Measurements from ENCODE around the gene OR9A2. TPM values are rescaled to one million over a fixed set of nuclear protein-coding genes. Genes with fewer than 3 reads are reported as not detected.
"Not testable (repeated sequence)": the region's sequence is repeated elsewhere in the genome, so short reads cannot be mapped to it uniquely, and the experiment has no call there.

OR9A2 gene
- total RNA-seq, 1 donor from 2014 or later: not detected

DNA sequence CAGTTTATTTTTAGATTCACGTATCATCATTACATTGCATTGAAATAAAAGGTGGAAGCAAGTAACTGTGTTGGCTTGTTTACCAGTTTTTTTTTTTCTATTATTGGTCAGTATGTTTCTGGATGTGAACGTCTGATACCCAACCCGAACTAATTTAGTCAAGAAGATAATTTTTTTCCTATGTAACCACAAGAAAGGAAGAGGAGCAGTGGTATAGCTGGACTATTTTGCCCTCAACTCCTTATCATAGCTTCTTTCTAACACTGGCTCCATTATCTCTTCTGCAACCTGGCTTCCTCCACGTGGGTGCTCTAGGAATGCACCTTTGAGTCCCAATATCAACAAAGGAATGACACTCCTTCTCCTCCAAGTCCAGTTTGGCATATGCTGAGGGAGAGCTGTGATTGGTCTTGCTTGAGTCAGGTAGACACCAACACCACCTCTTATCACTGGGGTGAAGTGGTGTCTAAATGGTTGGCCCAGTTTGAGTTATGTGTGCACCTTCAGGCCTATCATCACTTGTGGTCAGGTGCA is 29.4 kb downstream of the OR9A2 start:
- Histone ChIP-seq H3K9me3 (no peaks in the 10 kb centered on the region), H3K36me3 (no peaks in the 10 kb centered on the region), H3K4me3 (no peak overlapping the region), H3K4me1 (no peaks in the 10 kb centered on the region), H3K27ac (no peak overlapping the region), H3K27me3 (no peaks in the 10 kb centered on the region)
- intact Hi-C loops (cut with DNase I): no loop called here
- no peak for DNase-seq (ENCODE audit: extremely low spot score in 2 of 2)
- TF ChIP-seq POLR2AphosphoS5 (IDR thresholded peaks at IDR 0.05; ENCODE audit: insufficient read depth in 1 of 2, low read depth in 1 of 2) (no peak), CTCF (IDR thresholded peaks at IDR 0.05) (no peak), POLR2A (IDR thresholded peaks at IDR 0.05) (no peak)

GRCh38 chr7:142992427-142992826 is 34.5 kb downstream of the OR9A2 start:
- H3K27ac ChIP-seq: no peak overlapping the region
- H3K9me3 ChIP-seq: no peaks in the 10 kb centered on the region
- no peaks in the 10 kb centered on the region for H3K36me3 ChIP-seq
- H3K4me3 ChIP-seq: no peak overlapping the region
- H3K4me1 ChIP-seq: no peaks in the 10 kb centered on the region
- DNase-seq (ENCODE audit: extremely low spot score in 2 of 2): no peak
- intact Hi-C loops (cut with DNase I): no loop called here
- TF ChIP-seq CTCF (IDR thresholded peaks at IDR 0.05) (no peak), POLR2AphosphoS5 (IDR thresholded peaks at IDR 0.05; ENCODE audit: insufficient read depth in 1 of 2, low read depth in 1 of 2) (no peak), POLR2A (IDR thresholded peaks at IDR 0.05) (no peak)
- H3K27me3 ChIP-seq: no peaks in the 10 kb centered on the region

DNA sequence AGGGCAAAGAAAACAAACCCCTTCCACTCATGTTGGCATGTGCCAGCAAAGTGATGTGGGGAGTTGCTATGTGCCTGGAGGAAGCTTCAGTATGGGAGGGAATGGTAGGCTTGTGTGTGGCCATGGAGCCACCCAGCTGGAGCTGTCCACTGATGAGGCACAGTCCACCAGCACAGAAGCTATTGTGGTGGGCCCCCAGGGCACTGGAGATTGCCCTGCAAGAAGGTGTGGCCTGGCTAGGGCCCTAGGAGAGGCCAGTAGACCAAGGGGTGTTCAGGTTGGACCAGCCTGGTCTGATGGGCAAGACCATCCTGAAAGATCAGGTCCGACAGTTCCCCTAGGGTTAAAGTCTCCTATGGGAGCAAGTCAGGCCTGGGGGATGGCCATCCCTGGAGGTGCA is 42.6 kb downstream of the OR9A2 start:
- no peak for DNase-seq (ENCODE audit: extremely low spot score in 2 of 2)
- intact Hi-C loops (cut with DNase I): no loop called here
- H3K27me3 ChIP-seq: no peaks in the 10 kb centered on the region

DNA sequence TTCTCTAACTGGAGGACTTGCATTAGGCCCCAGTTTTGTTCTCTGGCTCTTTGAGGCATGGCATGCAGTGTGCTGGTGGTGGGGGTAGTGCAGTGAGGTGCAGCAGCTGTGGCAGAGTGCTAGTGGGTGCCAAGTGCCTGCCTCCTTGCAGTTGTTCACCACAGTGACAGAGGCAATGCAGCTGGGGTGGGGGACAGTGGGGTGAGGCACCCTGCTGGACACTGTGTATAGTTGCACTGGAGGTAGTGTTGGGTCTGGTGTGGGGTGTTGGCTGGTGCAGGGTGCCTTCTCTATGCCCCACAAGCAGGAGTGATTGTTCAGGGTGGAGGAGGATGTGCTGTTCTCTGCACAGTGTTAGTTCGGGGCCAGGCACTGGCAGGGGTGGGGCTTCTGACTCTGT is 43.1 kb downstream of the OR9A2 start:
- Histone ChIP-seq H3K27me3 (no peaks in the 10 kb centered on the region), H3K4me3 (no peak overlapping the region), H3K36me3 (no peaks in the 10 kb centered on the region), H3K9me3 (no peaks in the 10 kb centered on the region), H3K27ac (no peak overlapping the region), H3K4me1 (no peaks in the 10 kb centered on the region)
- no peak for DNase-seq (ENCODE audit: extremely low spot score in 2 of 2)
- intact Hi-C loops (cut with DNase I): no loop called here
- TF ChIP-seq POLR2A (IDR thresholded peaks at IDR 0.05) (no peak), CTCF (IDR thresholded peaks at IDR 0.05) (no peak), POLR2AphosphoS5 (IDR thresholded peaks at IDR 0.05; ENCODE audit: insufficient read depth in 1 of 2, low read depth in 1 of 2) (no peak)

More for the DNA sequence above, 42.6 kb downstream of the OR9A2 start:
- no peaks in the 10 kb centered on the region for H3K36me3 ChIP-seq
- TF ChIP-seq POLR2A (IDR thresholded peaks at IDR 0.05) (no peak), CTCF (IDR thresholded peaks at IDR 0.05) (no peak), POLR2AphosphoS5 (IDR thresholded peaks at IDR 0.05; ENCODE audit: insufficient read depth in 1 of 2, low read depth in 1 of 2) (no peak)
- no peaks in the 10 kb centered on the region for H3K4me1 ChIP-seq
- H3K9me3 ChIP-seq: no peaks in the 10 kb centered on the region
- no peak overlapping the region for H3K4me3 ChIP-seq
- no peak overlapping the region for H3K27ac ChIP-seq

- H3K27ac ChIP-seq; DNase-seq (ENCODE audit: extremely low spot score in 2 of 2); H3K4me3 ChIP-seq; H3K36me3 ChIP-seq; intact Hi-C loops (cut with DNase I); H3K9me3 ChIP-seq; H3K27me3 ChIP-seq; H3K4me1 ChIP-seq: not testable (repeated sequence)
Observed at GRCh38 chr7:142978402-142978801, 48.5 kb downstream of the OR9A2 start.

Other genes with a start within 250 kb of the OR9A2 start
- gene EPHB6, start 172.1 kb downstream of the OR9A2 start, total RNA-seq: 68.3 TPM
- 7.9 TPM for gene TRPV6, start 141.4 kb downstream of the OR9A2 start, total RNA-seq
- gene TRPV5, start 93.4 kb downstream of the OR9A2 start, total RNA-seq: not detected
- gene LLCFC1, start 87.6 kb downstream of the OR9A2 start, total RNA-seq: not detected
- 2.2 TPM for gene KEL, start 64.8 kb downstream of the OR9A2 start, total RNA-seq
- not detected for gene OR6V1, start 25.2 kb upstream of the OR9A2 start, total RNA-seq
- 2.5 TPM for gene PIP, start 104.9 kb upstream of the OR9A2 start, total RNA-seq
- not detected for gene TAS2R39, start 156.3 kb upstream of the OR9A2 start, total RNA-seq
- not detected for gene TAS2R40, start 194.9 kb upstream of the OR9A2 start, total RNA-seq
- 127 TPM for gene GSTK1, start 236.3 kb upstream of the OR9A2 start, total RNA-seq

All from vagina (tissue), 2 donors.